T-cell (primary cell): ENCODE data around the gene ZDHHC5. TPM values are rescaled to one million over a fixed set of nuclear protein-coding genes. Genes with fewer than 3 reads are reported as not detected.
"Not testable (repeated sequence)": the region's sequence is repeated elsewhere in the genome, so short reads cannot be mapped to it uniquely, and the experiment has no call there.

ENCODE experiments used
- ATAC-seq, 4 experiments: fragments of 200-7000 bp in 3 of 4; fragments of 150-1000 bp in 1 of 4; cut with Tn5 transposase; replicated peaks in 1 of 4; 1 replicate in 3 of 4; 2 replicates in 1 of 4; pipeline ENCODE4 v1.10.0; 2021; ENCODE audit warnings: moderate library complexity in 3 of 4, mild to moderate bottlenecking in 2 of 4, moderate number of reproducible peaks in 1 of 4
- CTCF ChIA-PET, 2 donors: fragments of 300-600 bp; sonication (Branson Sonifier 250); formaldehyde crosslinking; loops; one replicate each; lab custom pipeline; 2022; ENCODE audit warnings: antibody characterized with exemption in 2 of 2; lab: Charles Lee
- POLR2A ChIA-PET, 2 donors: fragments of 300-600 bp; sonication (Branson Sonifier 250); formaldehyde crosslinking; loops; one replicate each; lab custom pipeline; 2022; ENCODE audit warnings: antibody characterized with exemption in 2 of 2; lab: Charles Lee
- DNase-seq, 35 experiments: peaks; one replicate each; pipeline versions ENCODE4 v3.0.0 to v3.0.0-alpha.2; 2013 to 2023
- H3K27ac ChIP-seq: one replicate; pipeline ENCODE4 v1.5.1; 2013; ENCODE audit warnings: low read length
- H3K27me3 ChIP-seq, 2 experiments: replicated peaks in 1 of 2; 1 replicate in 1 of 2; 2 replicates in 1 of 2; pipeline versions ENCODE4 v1.6.1 to v1.7.0; 2013; ENCODE audit warnings: low read length in 1 of 2, mixed read lengths in 1 of 2; ENCODE audit not compliant: control insufficient read depth in 2 of 2, insufficient read depth in 2 of 2; ENCODE audit errors: extremely low read depth in 1 of 2
- H3K36me3 ChIP-seq, 2 donors: 1 replicate in 1 of 2; 2 replicates in 1 of 2; pipeline versions ENCODE4 v1.6.1 to v1.7.0; 2013; ENCODE audit warnings: low read length in 1 of 2; ENCODE audit not compliant: control insufficient read depth in 2 of 2, insufficient read depth in 1 of 2; ENCODE audit errors: extremely low read depth in 1 of 2
- H3K4me1 ChIP-seq, 2 experiments: 1 replicate in 1 of 2; 2 replicates in 1 of 2; pipeline versions ENCODE4 v1.6.1 to v1.7.0; 2013; ENCODE audit warnings: low read length in 2 of 2, mixed read lengths in 1 of 2; ENCODE audit not compliant: insufficient read depth in 2 of 2, control insufficient read depth in 1 of 2; ENCODE audit errors: extremely low read depth in 1 of 2
- H3K4me3 ChIP-seq, 2 donors: 1 replicate in 1 of 2; 2 replicates in 1 of 2; pipeline versions ENCODE4 v1.5.1 to v1.7.0; 2013; ENCODE audit warnings: mild to moderate bottlenecking in 2 of 2, low read length in 1 of 2, moderate library complexity in 1 of 2; ENCODE audit not compliant: control insufficient read depth in 1 of 2; ENCODE audit errors: extremely low read depth in 1 of 2
- H3K9me3 ChIP-seq: 2 replicates; pipeline ENCODE4 v1.7.0; 2013
- H3K27ac Mint-ChIP-seq, 2 donors: one replicate each; pipeline ENCODE4 v1.8.0; 2020 to 2021; ENCODE audit warnings: mild to moderate bottlenecking in 2 of 2, mixed read lengths in 2 of 2
- H3K27me3 Mint-ChIP-seq, 2 donors: one replicate each; pipeline ENCODE4 v1.8.0; 2021 to 2022; ENCODE audit warnings: mixed read lengths in 2 of 2
- H3K36me3 Mint-ChIP-seq: one replicate; pipeline ENCODE4 v1.8.0; 2021; ENCODE audit warnings: mixed read lengths
- H3K4me1 Mint-ChIP-seq, 3 donors: one replicate each; pipeline ENCODE4 v1.8.0; 2020 to 2022; ENCODE audit warnings: mixed read lengths in 3 of 3, mild to moderate bottlenecking in 1 of 3
- H3K4me3 Mint-ChIP-seq, 3 donors: one replicate each; pipeline ENCODE4 v1.8.0; 2020 to 2022; ENCODE audit warnings: mild to moderate bottlenecking in 3 of 3, mixed read lengths in 3 of 3, moderate library complexity in 3 of 3
- H3K9me3 Mint-ChIP-seq, 3 donors: one replicate each; pipeline ENCODE4 v1.8.0; 2020 to 2022; ENCODE audit warnings: mixed read lengths in 3 of 3
- WGBS: methylation state at CpG from one replicate; pipeline ENCODE4 v1.1.5; 2013; ENCODE audit warnings: missing lambda C conversion rate; ENCODE audit not compliant: insufficient coverage; 5-methylcytosine and 5-hydroxymethylcytosine counted together
- total RNA-seq, 35 experiments: library from RNA in 6 of 35; stranded (reverse) in 6 of 35; fragments of 120-200 nt in 1 of 35; gene quantifications; one replicate each; pipeline versions ENCODE4 v1.2.1 to v1.2.4 and lab custom pipeline; 2013 to 2026

Gene ZDHHC5
- total RNA-seq, 5 donors from 2014 or later (not counting 1 experiment from before 2014, with no cell fraction given) = 57.3 to 67.2 (median 60.7) TPM

- WGBS = no CpG with 5 or more reads among the region's 1 CpG
These were observed 13.3 kb downstream of the ZDHHC5 start for GRCh38 chr11:57681168-57681567.

GRCh38 chr11:57690474-57690873 lies 22.6 kb downstream of the ZDHHC5 start:
- Mint-ChIP-seq H3K27ac (peak overlapping the region in 1 of 2 donors; percentile 24), H3K36me3 (peaks cover 50% of the 10 kb centered on the region), H3K4me1 (peaks cover 0 to 11% (median 2%) of the 10 kb centered on the region in 3 donors)
- H3K4me3 ChIP-seq, H3K27me3 Mint-ChIP-seq, DNase-seq, H3K27ac ChIP-seq, H3K4me1 ChIP-seq, CTCF ChIA-PET, H3K9me3 ChIP-seq, POLR2A ChIA-PET, H3K9me3 Mint-ChIP-seq, H3K27me3 ChIP-seq, ATAC-seq, H3K4me3 Mint-ChIP-seq: not testable (repeated sequence)
- H3K36me3 ChIP-seq = peaks cover 8 to 87% of the 10 kb centered on the region in 2 donors
- 100% methylated on average over 2 of the region's 5 CpGs for WGBS

More at GRCh38 chr11:57681168-57681567, 13.3 kb downstream of the ZDHHC5 start:
- no peak overlapping the region for H3K27ac ChIP-seq
- Mint-ChIP-seq H3K36me3 (peaks cover 48% of the 10 kb centered on the region), H3K4me1 (peaks cover 50 to 55% (median 51%) of the 10 kb centered on the region in 3 donors), H3K4me3 (no peak overlapping the region), H3K9me3 (no peaks in the 10 kb centered on the region), H3K27me3 (no peaks in the 10 kb centered on the region), H3K27ac (peak overlapping the region in 1 of 2 donors; percentile 47)
- ATAC-seq (no peak), DNase-seq (no peak)
- H3K4me1 ChIP-seq = peaks cover 0 to 18% of the 10 kb centered on the region in 2 experiments
- no peaks in the 10 kb centered on the region for H3K27me3 ChIP-seq
- no peaks in the 10 kb centered on the region for H3K9me3 ChIP-seq
- CTCF ChIA-PET = no interaction called here
- no peak overlapping the region for H3K4me3 ChIP-seq
- POLR2A ChIA-PET = no interaction called here
- peaks cover 18 to 65% of the 10 kb centered on the region in 2 donors for H3K36me3 ChIP-seq

GRCh38 chr11:57698843-57699365 lies 31.0 kb downstream of the ZDHHC5 start:
- H3K9me3 ChIP-seq = no peaks in the 10 kb centered on the region
- Mint-ChIP-seq H3K36me3 (peaks cover 30% of the 10 kb centered on the region), H3K27ac (no peak overlapping the region), H3K27me3 (no peaks in the 10 kb centered on the region), H3K4me3 (no peak overlapping the region), H3K9me3 (no peaks in the 10 kb centered on the region), H3K4me1 (peaks cover 0 to 8% (median 0%) of the 10 kb centered on the region in 3 donors)
- no peak overlapping the region for H3K27ac ChIP-seq
- ChIA-PET POLR2A (interaction anchor here in 1 of 2 donors (0.6 kb wide), 1 partner anchor 25 kb away, joined by 6 read pairs; no protein-coding TSS in a partner anchor), CTCF (no interaction called here)
- no peaks in the 10 kb centered on the region for H3K4me1 ChIP-seq
- peaks cover 19 to 80% of the 10 kb centered on the region in 2 donors for H3K36me3 ChIP-seq
- ATAC-seq (peak in 2 of 4 experiments; percentile 9 to 31), DNase-seq (no peak)
- no peak overlapping the region for H3K4me3 ChIP-seq
- H3K27me3 ChIP-seq = no peaks in the 10 kb centered on the region
- WGBS = 97% methylated on average over 16 of the region's 18 CpGs

- no peaks in the 10 kb centered on the region for H3K27me3 ChIP-seq
- H3K4me1 Mint-ChIP-seq = peaks cover 0 to 8% (median 0%) of the 10 kb centered on the region in 3 donors
- WGBS = no CpG with 5 or more reads among the region's 10 CpGs
- H3K36me3 ChIP-seq = peaks cover 25 to 80% of the 10 kb centered on the region in 2 donors
- DNase-seq (no peak), ATAC-seq (no peak)
- ChIA-PET CTCF (no interaction called here), POLR2A (no interaction called here)
- peak overlapping the region in 1 of 2 donors; percentile 16 for H3K27ac Mint-ChIP-seq
- no peaks in the 10 kb centered on the region for H3K4me1 ChIP-seq
- no peaks in the 10 kb centered on the region for H3K9me3 Mint-ChIP-seq
- no peak overlapping the region for H3K4me3 ChIP-seq
- no peaks in the 10 kb centered on the region for H3K9me3 ChIP-seq
- H3K27ac ChIP-seq = no peak overlapping the region
- H3K27me3 Mint-ChIP-seq = no peaks in the 10 kb centered on the region
- H3K4me3 Mint-ChIP-seq = no peak overlapping the region
- peaks cover 38% of the 10 kb centered on the region for H3K36me3 Mint-ChIP-seq
These were observed 31.9 kb downstream of the ZDHHC5 start for GRCh38 chr11:57699813-57700212.

GRCh38 chr11:57700425-57700824 lies 32.5 kb downstream of the ZDHHC5 start:
- no peak for ATAC-seq
- peak overlapping the region in 1 of 2 donors; percentile 55 for H3K27ac Mint-ChIP-seq
- H3K27me3 Mint-ChIP-seq = no peaks in the 10 kb centered on the region

GRCh38 chr11:57703341-57703740 lies 35.4 kb downstream of the ZDHHC5 start:
- CTCF ChIA-PET = interaction anchor here (0.7 to 1.7 kb wide), 4 partner anchors 11 to 245 kb away, joined by 3 to 6 read pairs (median 3); partner anchors contain the start of gene BTBD18 (in 1 of the 2)
- Histone ChIP-seq H3K36me3 (peaks cover 23 to 53% of the 10 kb centered on the region in 2 donors), H3K4me3 (no peak overlapping the region), H3K27ac (no peak overlapping the region), H3K4me1 (no peaks in the 10 kb centered on the region), H3K27me3 (no peaks in the 10 kb centered on the region), H3K9me3 (no peaks in the 10 kb centered on the region)
- Mint-ChIP-seq H3K27me3 (no peaks in the 10 kb centered on the region), H3K4me1 (peaks cover 4 to 5% (median 4%) of the 10 kb centered on the region in 3 donors), H3K9me3 (no peaks in the 10 kb centered on the region), H3K4me3 (no peak overlapping the region), H3K27ac (no peak overlapping the region), H3K36me3 (peaks cover 32% of the 10 kb centered on the region)
- DNase-seq (no peak), ATAC-seq (no peak)
- POLR2A ChIA-PET = interaction anchor here (0.6 to 0.7 kb wide), 2 partner anchors 361 to 367 kb away, joined by 5 to 7 read pairs; no protein-coding TSS in a partner anchor
- WGBS = 100% methylated on average over 3 of the region's 4 CpGs

More at GRCh38 chr11:57700425-57700824, 32.5 kb downstream of the ZDHHC5 start:
- Histone ChIP-seq H3K36me3 (peaks cover 25 to 77% of the 10 kb centered on the region in 2 donors), H3K4me3 (no peak overlapping the region), H3K9me3 (no peaks in the 10 kb centered on the region), H3K27me3 (no peaks in the 10 kb centered on the region), H3K27ac (no peak overlapping the region), H3K4me1 (no peaks in the 10 kb centered on the region)
- WGBS = no CpG with 5 or more reads among the region's 3 CpGs
- POLR2A ChIA-PET = no interaction called here
- DNase-seq = no peak
- no peak overlapping the region for H3K4me3 Mint-ChIP-seq
- CTCF ChIA-PET = interaction anchor here in 1 of 2 donors (0.6 kb wide), 2 partner anchors 17 to 102 kb away, joined by 3 read pairs; no protein-coding TSS in a partner anchor
- H3K36me3 Mint-ChIP-seq = peaks cover 40% of the 10 kb centered on the region
- peaks cover 0 to 8% (median 0%) of the 10 kb centered on the region in 3 donors for H3K4me1 Mint-ChIP-seq
- no peaks in the 10 kb centered on the region for H3K9me3 Mint-ChIP-seq
